Neural crest cell (in vitro differentiated cells): ENCODE measurements around the gene CPNE7. TPM values are rescaled to one million over a fixed set of nuclear protein-coding genes. Genes with fewer than 3 reads are reported as not detected.
A peak's percentile ranks its signal among the peaks of the same experiment; 100 is the strongest.

Experiments used
- DNase-seq: peaks from one replicate; pipeline ENCODE4 v3.0.0; 2021; ENCODE audit warnings: low read depth, mixed read lengths, low spot score
- H3K27ac Mint-ChIP-seq: one replicate; pipeline ENCODE4 v1.8.0; 2021; ENCODE audit warnings: mild to moderate bottlenecking, mixed read lengths; ENCODE audit not compliant: unreplicated experiment
- H3K27me3 Mint-ChIP-seq: 2 replicates; pipeline ENCODE4 v1.8.0; 2021; ENCODE audit warnings: low read depth, mild to moderate bottlenecking, mixed read lengths
- H3K36me3 Mint-ChIP-seq: 2 replicates; pipeline ENCODE4 v1.8.0; 2021; ENCODE audit warnings: low read depth, mild to moderate bottlenecking, mixed read lengths
- H3K4me1 Mint-ChIP-seq: 2 replicates; pipeline ENCODE4 v1.8.0; 2021; ENCODE audit warnings: mixed read lengths
- H3K4me3 Mint-ChIP-seq: one replicate; pipeline ENCODE4 v1.8.0; 2021; ENCODE audit warnings: mild to moderate bottlenecking, mixed read lengths
- H3K9me3 Mint-ChIP-seq: 2 replicates; pipeline ENCODE4 v1.8.0; 2021; ENCODE audit warnings: mixed read lengths
- total RNA-seq: library from RNA; stranded (reverse); gene quantifications from 2 replicates; pipeline ENCODE4 v1.2.1, GENCODE V29; 2021
- TF ChIP-seq, protein P1 (sequence below): fragments of 200-600 bp; sonication (generic); conservative IDR thresholded peaks from 2 replicates; pipeline ENCODE4 v1.5.0; 2021; ENCODE audit warnings: antibody characterized with exemption, mild to moderate bottlenecking

CPNE7 gene
- total RNA-seq, 1 donor from 2014 or later: 2.7 TPM

DNA sequence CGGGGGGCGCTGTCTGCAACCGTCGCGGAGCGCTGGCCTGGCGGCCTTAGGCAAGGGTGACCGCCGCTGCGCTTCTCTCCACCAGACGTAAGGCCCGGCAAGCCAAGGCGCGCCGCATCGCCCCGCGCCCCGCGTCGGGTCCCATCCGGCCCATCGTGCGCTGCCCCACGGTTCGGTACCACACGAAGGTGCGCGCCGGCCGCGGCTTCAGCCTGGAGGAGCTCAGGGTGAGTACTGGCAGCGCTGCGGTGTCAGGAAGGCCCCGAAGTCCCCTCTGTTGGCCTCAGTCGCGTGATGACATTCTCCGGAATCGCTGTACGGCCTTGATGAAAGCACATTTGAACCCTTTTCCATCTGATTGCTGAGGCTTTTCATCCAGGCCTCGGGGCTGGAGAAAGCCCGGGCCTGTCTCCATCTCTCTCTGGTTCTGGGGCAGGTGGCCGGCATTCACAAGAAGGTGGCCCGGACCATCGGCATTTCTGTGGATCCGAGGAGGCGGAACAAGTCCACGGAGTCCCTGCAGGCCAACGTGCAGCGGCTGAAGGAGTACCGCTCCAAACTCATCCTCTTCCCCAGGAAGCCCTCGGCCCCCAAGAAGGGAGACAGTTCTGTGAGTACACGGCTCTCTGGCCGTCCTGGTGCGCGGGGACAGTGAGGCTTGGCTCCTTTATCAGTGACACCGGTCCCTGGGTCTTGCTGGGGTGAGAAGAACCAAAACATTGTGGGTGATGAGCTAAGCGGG is 14.2 kb upstream of the CPNE7 start:
- H3K36me3 Mint-ChIP-seq: peaks cover 32% of the 10 kb centered on the region
- TF ChIP-seq, protein P1, sequence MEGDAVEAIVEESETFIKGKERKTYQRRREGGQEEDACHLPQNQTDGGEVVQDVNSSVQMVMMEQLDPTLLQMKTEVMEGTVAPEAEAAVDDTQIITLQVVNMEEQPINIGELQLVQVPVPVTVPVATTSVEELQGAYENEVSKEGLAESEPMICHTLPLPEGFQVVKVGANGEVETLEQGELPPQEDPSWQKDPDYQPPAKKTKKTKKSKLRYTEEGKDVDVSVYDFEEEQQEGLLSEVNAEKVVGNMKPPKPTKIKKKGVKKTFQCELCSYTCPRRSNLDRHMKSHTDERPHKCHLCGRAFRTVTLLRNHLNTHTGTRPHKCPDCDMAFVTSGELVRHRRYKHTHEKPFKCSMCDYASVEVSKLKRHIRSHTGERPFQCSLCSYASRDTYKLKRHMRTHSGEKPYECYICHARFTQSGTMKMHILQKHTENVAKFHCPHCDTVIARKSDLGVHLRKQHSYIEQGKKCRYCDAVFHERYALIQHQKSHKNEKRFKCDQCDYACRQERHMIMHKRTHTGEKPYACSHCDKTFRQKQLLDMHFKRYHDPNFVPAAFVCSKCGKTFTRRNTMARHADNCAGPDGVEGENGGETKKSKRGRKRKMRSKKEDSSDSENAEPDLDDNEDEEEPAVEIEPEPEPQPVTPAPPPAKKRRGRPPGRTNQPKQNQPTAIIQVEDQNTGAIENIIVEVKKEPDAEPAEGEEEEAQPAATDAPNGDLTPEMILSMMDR: no peak
- no peak for DNase-seq
- peak overlapping the region; percentile 92 for H3K4me3 Mint-ChIP-seq
- peak overlapping the region; percentile 88 for H3K27ac Mint-ChIP-seq
- H3K9me3 Mint-ChIP-seq: no peaks in the 10 kb centered on the region
- peaks cover 16% of the 10 kb centered on the region for H3K27me3 Mint-ChIP-seq
- peaks cover 64% of the 10 kb centered on the region for H3K4me1 Mint-ChIP-seq

DNA sequence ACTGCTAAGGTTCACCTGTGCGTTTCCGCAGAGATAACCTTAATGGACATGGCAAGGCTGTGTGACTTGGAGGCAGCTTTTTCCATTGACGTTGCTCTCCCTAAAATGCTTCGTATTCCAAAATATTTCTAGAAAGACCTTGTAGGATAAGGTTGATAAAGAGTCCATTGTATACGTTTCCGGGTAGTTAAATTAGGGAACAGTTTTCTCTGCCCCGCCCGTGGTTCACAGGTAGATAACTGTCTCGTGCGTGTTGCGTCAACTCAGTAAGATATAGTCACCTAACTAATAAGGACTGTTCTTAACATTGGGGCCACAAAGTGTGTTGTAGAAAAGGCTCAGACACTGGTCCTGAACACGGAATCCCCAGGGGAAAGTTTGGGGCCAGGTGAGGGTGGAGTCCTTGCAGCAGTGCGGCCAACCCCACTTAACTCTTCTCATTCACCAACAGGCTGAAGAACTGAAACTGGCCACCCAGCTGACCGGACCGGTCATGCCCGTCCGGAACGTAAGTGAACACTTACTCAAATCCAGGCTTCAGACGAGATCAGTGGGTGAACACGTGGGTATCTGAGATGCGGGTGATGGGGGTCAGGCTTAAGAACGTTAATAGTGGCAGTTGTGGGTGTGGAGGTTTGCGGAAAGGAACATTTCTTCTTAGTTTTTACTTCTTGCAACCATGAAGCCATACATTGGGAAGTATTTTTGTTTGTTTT is 13.5 kb upstream of the CPNE7 start:
- TF ChIP-seq, protein P1: no peak
- DNase-seq: no peak

DNA sequence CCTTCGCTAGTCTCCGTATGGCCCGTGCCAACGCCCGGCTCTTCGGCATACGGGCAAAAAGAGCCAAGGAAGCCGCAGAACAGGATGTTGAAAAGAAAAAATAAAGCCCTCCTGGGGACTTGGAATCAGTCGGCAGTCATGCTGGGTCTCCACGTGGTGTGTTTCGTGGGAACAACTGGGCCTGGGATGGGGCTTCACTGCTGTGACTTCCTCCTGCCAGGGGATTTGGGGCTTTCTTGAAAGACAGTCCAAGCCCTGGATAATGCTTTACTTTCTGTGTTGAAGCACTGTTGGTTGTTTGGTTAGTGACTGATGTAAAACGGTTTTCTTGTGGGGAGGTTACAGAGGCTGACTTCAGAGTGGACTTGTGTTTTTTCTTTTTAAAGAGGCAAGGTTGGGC is 12.6 kb upstream of the CPNE7 start:
- Mint-ChIP-seq H3K4me1 (peaks cover 55% of the 10 kb centered on the region), H3K4me3 (peak overlapping the region; percentile 92), H3K27me3 (peaks cover 14% of the 10 kb centered on the region), H3K27ac (no peak overlapping the region), H3K9me3 (no peaks in the 10 kb centered on the region), H3K36me3 (peaks cover 28% of the 10 kb centered on the region)
- TF ChIP-seq, protein P1: no peak
- no peak for DNase-seq

More for the DNA sequence above, 13.5 kb upstream of the CPNE7 start:
- H3K4me3 Mint-ChIP-seq: peak overlapping the region; percentile 92
- no peaks in the 10 kb centered on the region for H3K9me3 Mint-ChIP-seq
- peak overlapping the region; percentile 88 for H3K27ac Mint-ChIP-seq
- H3K4me1 Mint-ChIP-seq: peaks cover 60% of the 10 kb centered on the region
- peaks cover 17% of the 10 kb centered on the region for H3K27me3 Mint-ChIP-seq
- H3K36me3 Mint-ChIP-seq: peaks cover 32% of the 10 kb centered on the region

DNA sequence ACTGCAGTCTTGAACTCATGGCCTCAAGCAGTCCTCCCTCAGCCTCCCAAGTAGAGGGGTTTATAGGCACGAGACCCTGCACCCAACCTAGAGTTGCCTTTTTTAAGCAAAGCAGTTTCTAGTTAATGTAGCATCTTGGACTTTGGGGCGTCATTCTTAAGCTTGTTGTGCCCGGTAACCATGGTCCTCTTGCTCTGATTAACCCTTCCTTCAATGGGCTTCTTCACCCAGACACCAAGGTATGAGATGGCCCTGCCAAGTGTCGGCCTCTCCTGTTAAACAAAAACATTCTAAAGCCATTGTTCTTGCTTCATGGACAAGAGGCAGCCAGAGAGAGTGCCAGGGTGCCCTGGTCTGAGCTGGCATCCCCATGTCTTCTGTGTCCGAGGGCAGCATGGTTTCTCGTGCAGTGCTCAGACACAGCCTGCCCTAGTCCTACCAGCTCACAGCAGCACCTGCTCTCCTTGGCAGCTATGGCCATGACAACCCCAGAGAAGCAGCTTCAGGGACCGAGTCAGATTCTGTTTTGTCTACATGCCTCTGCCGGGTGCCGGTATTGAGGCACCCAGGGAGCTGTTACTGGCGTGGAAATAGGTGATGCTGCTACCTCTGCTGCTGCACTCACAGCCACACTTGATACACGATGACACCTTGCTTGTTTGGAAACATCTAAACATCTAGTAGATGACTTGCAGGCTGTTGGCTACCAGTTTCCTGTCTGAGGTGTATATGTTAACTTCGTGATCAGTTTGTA is 11.7 kb upstream of the CPNE7 start:
- peaks cover 18% of the 10 kb centered on the region for H3K27me3 Mint-ChIP-seq
- peaks cover 55% of the 10 kb centered on the region for H3K4me1 Mint-ChIP-seq
- TF ChIP-seq, protein P1: no peak
- H3K27ac Mint-ChIP-seq: no peak overlapping the region
- no peak for DNase-seq
- peak overlapping the region; percentile 92 for H3K4me3 Mint-ChIP-seq
- peaks cover 28% of the 10 kb centered on the region for H3K36me3 Mint-ChIP-seq
- no peaks in the 10 kb centered on the region for H3K9me3 Mint-ChIP-seq

DNA sequence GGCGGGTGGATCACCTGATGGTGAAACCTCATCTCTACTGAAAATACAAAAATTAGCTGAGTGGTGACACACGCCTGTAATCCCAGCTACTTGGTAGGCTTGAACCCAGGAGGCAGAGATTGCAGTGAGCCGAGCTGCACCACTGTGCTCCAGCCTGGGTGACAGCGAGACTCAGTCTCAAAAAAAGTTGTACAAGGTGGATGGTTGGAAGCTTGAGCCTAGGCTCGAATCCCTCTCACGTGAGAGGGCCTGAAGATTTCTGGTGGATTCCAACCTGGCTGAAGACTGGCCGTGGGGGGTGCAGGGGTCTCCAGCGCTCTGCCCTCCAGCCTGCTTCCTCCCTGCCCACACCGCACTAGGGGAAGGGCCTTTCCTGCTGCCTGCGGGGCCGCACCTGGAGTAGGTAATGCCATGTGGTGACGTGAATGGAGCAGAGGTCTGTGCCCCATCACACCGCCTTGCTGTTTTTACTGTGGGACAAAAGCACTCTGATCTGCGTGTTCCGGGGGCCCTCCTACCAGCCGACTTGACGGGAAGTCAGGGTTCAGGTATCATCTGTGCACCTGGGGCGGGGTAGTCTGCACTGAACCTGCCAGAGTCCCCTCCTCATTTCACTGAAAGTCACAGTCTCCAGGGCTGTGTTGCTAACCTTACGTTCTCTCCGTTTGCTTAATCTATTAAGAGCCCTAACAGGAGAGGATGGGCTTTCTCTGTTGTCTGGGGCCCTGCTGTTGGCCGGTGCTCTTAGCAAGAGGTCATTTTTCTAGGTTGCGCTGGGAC is 10.9 kb upstream of the CPNE7 start:
- Mint-ChIP-seq H3K4me3 (peak overlapping the region; percentile 92), H3K4me1 (peaks cover 53% of the 10 kb centered on the region), H3K36me3 (peaks cover 28% of the 10 kb centered on the region), H3K27me3 (peaks cover 22% of the 10 kb centered on the region), H3K27ac (no peak overlapping the region), H3K9me3 (no peaks in the 10 kb centered on the region)
- DNase-seq: no peak
- TF ChIP-seq, protein P1: no peak
